DOHH2 (cell line): ENCODE results near the gene FAT2.

Experiments used
- H3F3A ChIP-seq: fragments of 200-600 bp; sonication (generic), shearing (Covaris generic); 2 replicates; pipeline ENCODE4 v1.6.0; 2016; ENCODE audit warnings: antibody characterized with exemption, mild to moderate bottlenecking; ENCODE audit not compliant: control insufficient read depth, insufficient read depth
- H3K27ac ChIP-seq: fragments of 200-600 bp; sonication (generic); 2 replicates; pipeline ENCODE4 v1.5.1; 2014; ENCODE audit warnings: low read depth, mild to moderate bottlenecking, low read length, moderate library complexity
- H3K27me3 ChIP-seq: fragments of 200-600 bp; sonication (generic); 2 replicates; pipeline ENCODE4 v1.6.1; 2014; ENCODE audit warnings: mild to moderate bottlenecking, low read length, mixed read lengths; ENCODE audit not compliant: control insufficient read depth
- H3K36me3 ChIP-seq: fragments of 200-600 bp; sonication (generic); 2 replicates; pipeline ENCODE4 v1.6.1; 2014; ENCODE audit warnings: mild to moderate bottlenecking, low read length, moderate library complexity, mixed read lengths; ENCODE audit not compliant: control insufficient read depth
- H3K4me1 ChIP-seq: fragments of 200-600 bp; sonication (generic); 2 replicates; pipeline ENCODE4 v1.6.1; 2014; ENCODE audit warnings: mild to moderate bottlenecking, low read length, mixed read lengths; ENCODE audit not compliant: control insufficient read depth
- H3K4me2 ChIP-seq: fragments of 200-600 bp; sonication (generic); 2 replicates; pipeline ENCODE4 v1.6.0; 2014; ENCODE audit warnings: mild to moderate bottlenecking, low read length, moderate library complexity
- H3K4me3 ChIP-seq: fragments of 200-600 bp; sonication (generic); 2 replicates; pipeline ENCODE4 v1.5.1; 2014; ENCODE audit warnings: mild to moderate bottlenecking, low read length, mixed read lengths
- H3K79me2 ChIP-seq: fragments of 200-600 bp; sonication (generic); 2 replicates; pipeline ENCODE4 v1.6.1; 2014; ENCODE audit warnings: mild to moderate bottlenecking, low read length, mixed read lengths; ENCODE audit not compliant: control insufficient read depth
- H3K9me2 ChIP-seq: fragments of 200-600 bp; sonication (generic); replicated peaks from 2 replicates; pipeline ENCODE4 v1.6.1; 2014; ENCODE audit warnings: mild to moderate bottlenecking, low read length, mixed read lengths; ENCODE audit not compliant: control insufficient read depth
- H3K9me3 ChIP-seq: fragments of 200-600 bp; sonication (generic); 2 replicates; pipeline ENCODE4 v1.6.1; 2014; ENCODE audit warnings: antibody characterized with exemption, low read length, mixed read lengths; ENCODE audit not compliant: control insufficient read depth, insufficient read depth
- H4K20me1 ChIP-seq: fragments of 200-600 bp; sonication (generic); 2 replicates; pipeline ENCODE4 v1.6.0; 2014; ENCODE audit warnings: low read depth, mild to moderate bottlenecking, antibody characterized with exemption, low read length, moderate library complexity; ENCODE audit not compliant: control insufficient read depth, insufficient read depth
- EZH2phosphoT487 ChIP-seq: fragments of 200-600 bp; sonication (generic); IDR thresholded peaks from 2 replicates; pipeline ENCODE4 v1.6.1; 2017; ENCODE audit warnings: borderline replicate concordance, mild to moderate bottlenecking, antibody characterized with exemption, low read length, moderate library complexity, mixed read lengths
- TF ChIP-seq, protein P1 (sequence below): fragments of 200-600 bp; sonication (generic); IDR thresholded peaks from one replicate; pipeline ENCODE4 v1.5.1; 2014; ENCODE audit warnings: antibody characterized with exemption, mild to moderate bottlenecking, low read depth, low read length; ENCODE audit not compliant: poor library complexity, severe bottlenecking

Gene FAT2

DNA sequence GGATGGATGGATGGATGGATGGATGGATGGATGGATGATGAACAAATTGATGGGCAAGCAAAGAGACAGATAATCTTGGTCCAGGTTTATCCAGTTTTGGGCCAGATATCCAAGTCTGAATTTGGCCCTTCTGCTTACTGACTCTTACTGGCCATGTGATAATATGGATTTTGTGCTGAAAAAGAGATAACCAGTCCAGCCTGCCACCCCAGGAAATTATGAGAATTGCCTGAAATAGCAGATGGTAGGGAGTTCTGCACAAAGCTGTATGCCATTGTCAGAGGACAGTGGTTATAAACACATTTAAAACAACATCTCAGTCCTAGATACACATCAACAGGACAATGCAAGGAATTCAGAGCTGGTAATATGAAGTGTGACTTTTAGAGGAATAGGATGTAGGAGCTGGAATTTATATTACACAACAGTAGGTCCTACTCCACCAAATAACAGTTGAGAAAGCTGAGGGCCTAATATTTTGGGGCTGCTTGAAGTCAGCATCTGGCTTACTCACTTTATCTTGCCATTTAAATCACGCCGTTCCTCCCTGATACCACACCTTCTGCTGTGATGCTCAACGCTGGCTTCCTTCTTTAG, 9.0 kb upstream of the FAT2 start:
- H3F3A ChIP-seq = no peaks in the 10 kb centered on the region
- peaks cover 19% of the 10 kb centered on the region for H3K27me3 ChIP-seq
- no peak overlapping the region for H3K4me3 ChIP-seq
- H3K9me3 ChIP-seq = no peaks in the 10 kb centered on the region
- H3K4me1 ChIP-seq = no peaks in the 10 kb centered on the region
- no peaks in the 10 kb centered on the region for H3K36me3 ChIP-seq
- no peaks in the 10 kb centered on the region for H3K9me2 ChIP-seq
- H4K20me1 ChIP-seq = no peaks in the 10 kb centered on the region
- H3K4me2 ChIP-seq = no peak overlapping the region
- no peak for TF ChIP-seq EZH2phosphoT487
- TF ChIP-seq, protein P1, sequence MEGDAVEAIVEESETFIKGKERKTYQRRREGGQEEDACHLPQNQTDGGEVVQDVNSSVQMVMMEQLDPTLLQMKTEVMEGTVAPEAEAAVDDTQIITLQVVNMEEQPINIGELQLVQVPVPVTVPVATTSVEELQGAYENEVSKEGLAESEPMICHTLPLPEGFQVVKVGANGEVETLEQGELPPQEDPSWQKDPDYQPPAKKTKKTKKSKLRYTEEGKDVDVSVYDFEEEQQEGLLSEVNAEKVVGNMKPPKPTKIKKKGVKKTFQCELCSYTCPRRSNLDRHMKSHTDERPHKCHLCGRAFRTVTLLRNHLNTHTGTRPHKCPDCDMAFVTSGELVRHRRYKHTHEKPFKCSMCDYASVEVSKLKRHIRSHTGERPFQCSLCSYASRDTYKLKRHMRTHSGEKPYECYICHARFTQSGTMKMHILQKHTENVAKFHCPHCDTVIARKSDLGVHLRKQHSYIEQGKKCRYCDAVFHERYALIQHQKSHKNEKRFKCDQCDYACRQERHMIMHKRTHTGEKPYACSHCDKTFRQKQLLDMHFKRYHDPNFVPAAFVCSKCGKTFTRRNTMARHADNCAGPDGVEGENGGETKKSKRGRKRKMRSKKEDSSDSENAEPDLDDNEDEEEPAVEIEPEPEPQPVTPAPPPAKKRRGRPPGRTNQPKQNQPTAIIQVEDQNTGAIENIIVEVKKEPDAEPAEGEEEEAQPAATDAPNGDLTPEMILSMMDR = no peak
- no peaks in the 10 kb centered on the region for H3K79me2 ChIP-seq
- H3K27ac ChIP-seq = no peak overlapping the region

DNA sequence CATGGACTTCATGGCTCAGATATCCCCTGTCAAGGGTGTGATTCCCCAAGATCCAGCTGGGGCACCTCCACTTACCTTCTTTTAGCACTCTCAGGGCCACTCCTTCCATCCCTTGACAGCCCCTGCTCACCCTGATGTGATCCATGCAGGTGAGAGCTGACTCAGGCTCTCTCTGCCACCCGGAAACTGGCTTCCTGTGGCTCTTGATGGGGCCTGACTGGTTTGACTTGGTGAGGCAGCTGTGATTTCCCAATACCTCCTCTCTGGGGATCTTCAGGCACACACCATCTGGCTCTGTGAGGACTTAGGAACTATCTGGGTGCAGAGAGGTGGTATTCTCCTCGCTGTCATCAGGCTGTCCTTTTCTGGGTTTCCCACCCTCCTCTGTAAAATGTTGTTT, 7.9 kb upstream of the FAT2 start:
- Histone ChIP-seq H4K20me1 (no peaks in the 10 kb centered on the region), H3K27me3 (peaks cover 17% of the 10 kb centered on the region), H3F3A (no peaks in the 10 kb centered on the region), H3K4me2 (no peak overlapping the region), H3K36me3 (no peaks in the 10 kb centered on the region), H3K4me1 (no peaks in the 10 kb centered on the region), H3K9me2 (no peaks in the 10 kb centered on the region), H3K4me3 (no peak overlapping the region), H3K79me2 (no peaks in the 10 kb centered on the region), H3K27ac (no peak overlapping the region), H3K9me3 (no peaks in the 10 kb centered on the region)
- TF ChIP-seq, protein P1 = no peak
- TF ChIP-seq EZH2phosphoT487 = no peak

DNA sequence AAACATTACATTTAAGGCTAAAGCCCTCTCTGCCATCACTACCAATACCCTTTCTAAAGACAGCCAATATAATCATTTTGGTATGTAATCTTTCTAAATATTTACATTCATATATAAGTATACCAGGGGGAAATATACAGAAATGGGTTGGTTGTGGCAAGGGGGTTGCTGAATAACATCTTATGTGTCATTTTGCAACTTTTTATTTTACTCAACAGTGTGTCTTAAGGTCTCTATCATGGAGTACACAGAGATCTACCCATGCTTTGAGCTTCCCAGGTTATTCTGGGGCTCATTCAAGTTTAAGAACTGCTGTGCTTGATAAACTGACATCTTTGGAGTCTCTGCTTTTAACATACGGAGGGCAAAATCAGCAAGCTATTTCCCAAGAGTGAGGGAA, 7.4 kb upstream of the FAT2 start:
- H3K9me3 ChIP-seq = no peaks in the 10 kb centered on the region
- H3K4me3 ChIP-seq = no peak overlapping the region
- H3K79me2 ChIP-seq = no peaks in the 10 kb centered on the region
- H4K20me1 ChIP-seq = no peaks in the 10 kb centered on the region
- no peaks in the 10 kb centered on the region for H3K4me1 ChIP-seq
- no peaks in the 10 kb centered on the region for H3K9me2 ChIP-seq
- H3F3A ChIP-seq = no peaks in the 10 kb centered on the region
- no peak overlapping the region for H3K27ac ChIP-seq
- H3K4me2 ChIP-seq = no peak overlapping the region
- TF ChIP-seq, protein P1 = no peak
- no peaks in the 10 kb centered on the region for H3K36me3 ChIP-seq
- H3K27me3 ChIP-seq = peaks cover 17% of the 10 kb centered on the region

DNA sequence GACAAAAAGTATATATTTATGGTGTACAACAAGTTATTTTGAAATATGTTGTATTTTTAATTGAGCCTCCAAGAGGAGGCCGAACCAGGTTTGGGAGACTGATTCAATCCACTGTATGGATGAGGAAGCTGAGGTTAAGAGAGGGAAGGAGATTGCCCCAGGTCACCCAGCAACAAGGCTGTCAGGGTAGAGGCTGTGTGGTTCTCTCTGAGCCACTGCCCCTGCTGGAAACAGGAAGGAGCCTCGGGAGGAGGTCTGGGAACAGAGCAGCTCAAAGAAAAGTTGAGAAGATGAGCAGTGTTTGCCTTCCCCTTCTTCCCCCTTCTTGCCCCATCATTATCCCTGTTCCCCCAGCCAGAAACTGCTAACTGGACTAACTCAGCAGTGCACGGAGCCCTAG, 6.6 kb upstream of the FAT2 start:
- TF ChIP-seq EZH2phosphoT487 = no peak
- TF ChIP-seq, protein P1 = no peak
- H3K4me2 ChIP-seq = no peak overlapping the region
- no peaks in the 10 kb centered on the region for H3K9me3 ChIP-seq

More for the DNA sequence above, 6.6 kb upstream of the FAT2 start:
- Histone ChIP-seq H3K9me2 (no peaks in the 10 kb centered on the region), H3F3A (no peaks in the 10 kb centered on the region), H3K27ac (no peak overlapping the region), H3K79me2 (no peaks in the 10 kb centered on the region), H3K27me3 (peaks cover 13% of the 10 kb centered on the region), H4K20me1 (no peaks in the 10 kb centered on the region), H3K36me3 (no peaks in the 10 kb centered on the region), H3K4me1 (no peaks in the 10 kb centered on the region), H3K4me3 (no peak overlapping the region)
